ENCODE results near the gene SF3A2.
"Not testable (repeated sequence)": the region's sequence is repeated elsewhere in the genome, so short reads cannot be mapped to it uniquely, and the experiment has no call there.

SF3A2 gene, protein sequence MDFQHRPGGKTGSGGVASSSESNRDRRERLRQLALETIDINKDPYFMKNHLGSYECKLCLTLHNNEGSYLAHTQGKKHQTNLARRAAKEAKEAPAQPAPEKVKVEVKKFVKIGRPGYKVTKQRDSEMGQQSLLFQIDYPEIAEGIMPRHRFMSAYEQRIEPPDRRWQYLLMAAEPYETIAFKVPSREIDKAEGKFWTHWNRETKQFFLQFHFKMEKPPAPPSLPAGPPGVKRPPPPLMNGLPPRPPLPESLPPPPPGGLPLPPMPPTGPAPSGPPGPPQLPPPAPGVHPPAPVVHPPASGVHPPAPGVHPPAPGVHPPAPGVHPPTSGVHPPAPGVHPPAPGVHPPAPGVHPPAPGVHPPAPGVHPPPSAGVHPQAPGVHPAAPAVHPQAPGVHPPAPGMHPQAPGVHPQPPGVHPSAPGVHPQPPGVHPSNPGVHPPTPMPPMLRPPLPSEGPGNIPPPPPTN

GRCh38 chr19:2236314-2237050 is at the start of gene SF3A2, which contains the start of gene PLEKHJ1:
Gene SF3A2, plus strand, starts transcription at chr19:2236824. Its CDS starts 6,595 bp downstream, at chr19:2243419.
Gene PLEKHJ1, minus strand, starts transcription at chr19:2236329. Its CDS starts 81 bp downstream, at chr19:2236248.
- peak; percentile 100 for DNase-seq

GRCh38 chr19:2187159-2187558 is 49.5 kb upstream of the SF3A2 start:
- no peak for DNase-seq

GRCh38 chr19:2188708-2189385 is 47.8 kb upstream of the SF3A2 start:
- DNase-seq: no peak

DNA sequence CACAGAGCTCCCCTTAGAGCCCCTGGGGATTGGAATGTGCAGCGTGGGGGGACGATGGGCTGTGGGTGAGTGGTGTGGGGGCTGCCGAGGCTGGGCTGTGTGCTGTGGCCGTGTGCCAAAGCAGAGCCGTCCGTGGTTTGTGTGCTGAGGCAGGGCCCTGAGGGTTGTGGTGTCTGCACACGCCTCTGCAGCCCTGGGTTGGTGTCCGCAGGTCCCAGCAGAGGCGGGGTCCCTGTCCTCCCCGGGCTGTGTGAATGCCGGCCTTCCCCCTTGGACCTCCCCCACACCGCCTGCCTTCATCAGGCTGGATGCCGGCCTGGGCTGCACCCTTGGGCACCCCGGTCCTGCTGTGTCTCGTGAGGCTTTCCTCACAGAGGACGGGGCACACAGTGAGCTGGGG is 46.7 kb upstream of the SF3A2 start:
- DNase-seq: no peak

DNA sequence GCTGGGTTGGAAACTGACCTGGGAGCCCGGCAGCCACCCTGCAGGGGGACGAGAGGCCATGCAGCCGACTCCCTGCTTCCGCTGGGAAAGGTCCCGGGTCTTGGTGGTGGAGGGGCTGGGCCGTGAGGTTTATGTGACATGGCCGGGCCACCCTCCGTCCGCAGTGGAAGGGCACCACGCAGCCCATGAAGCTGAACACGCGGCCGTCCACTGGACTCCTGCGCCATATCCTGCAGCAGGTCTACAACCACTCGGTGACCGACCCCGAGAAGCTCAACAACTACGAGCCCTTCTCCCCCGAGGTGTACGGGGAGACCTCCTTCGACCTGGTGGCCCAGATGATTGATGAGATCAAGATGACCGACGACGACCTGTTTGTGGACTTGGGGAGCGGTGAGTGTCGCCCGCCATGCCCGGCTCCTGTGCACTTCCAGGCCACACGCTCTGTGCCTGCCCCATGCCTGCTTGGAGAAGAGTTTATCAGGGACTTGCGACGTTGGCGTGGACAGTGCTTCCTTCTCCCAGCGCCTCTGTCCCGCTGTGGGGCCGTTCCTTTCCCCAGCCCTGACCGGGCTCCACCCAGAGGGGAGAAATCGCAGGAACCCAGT is 45.7 kb upstream of the SF3A2 start:
- DNase-seq: no peak

- DNase-seq: no peak
Measured at GRCh38 chr19:2191456-2192310, 44.9 kb upstream of the SF3A2 start.

GRCh38 chr19:2192862-2193261 is 43.8 kb upstream of the SF3A2 start:
- no peak for DNase-seq

DNA sequence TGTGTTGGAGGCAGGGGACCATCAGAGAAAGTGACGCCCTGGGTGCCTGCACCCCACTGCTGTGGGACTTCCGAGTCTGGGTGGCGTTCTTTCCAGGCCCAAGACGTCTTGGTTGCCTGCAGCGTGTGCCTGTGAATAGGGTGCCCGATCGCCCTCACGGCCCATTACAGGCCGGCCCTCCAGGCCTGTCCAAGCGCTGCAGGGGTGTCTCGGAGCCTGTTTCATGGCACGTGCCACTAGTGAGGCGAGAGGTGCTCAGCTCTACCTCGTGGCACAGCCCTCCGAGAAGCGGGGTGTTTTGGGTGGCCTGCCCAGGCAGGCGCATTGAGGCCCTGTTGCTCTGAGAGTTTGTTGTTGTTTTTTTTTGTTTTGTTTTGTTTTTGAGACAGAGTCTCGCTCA is 42.8 kb upstream of the SF3A2 start:
- no peak for DNase-seq

DNA sequence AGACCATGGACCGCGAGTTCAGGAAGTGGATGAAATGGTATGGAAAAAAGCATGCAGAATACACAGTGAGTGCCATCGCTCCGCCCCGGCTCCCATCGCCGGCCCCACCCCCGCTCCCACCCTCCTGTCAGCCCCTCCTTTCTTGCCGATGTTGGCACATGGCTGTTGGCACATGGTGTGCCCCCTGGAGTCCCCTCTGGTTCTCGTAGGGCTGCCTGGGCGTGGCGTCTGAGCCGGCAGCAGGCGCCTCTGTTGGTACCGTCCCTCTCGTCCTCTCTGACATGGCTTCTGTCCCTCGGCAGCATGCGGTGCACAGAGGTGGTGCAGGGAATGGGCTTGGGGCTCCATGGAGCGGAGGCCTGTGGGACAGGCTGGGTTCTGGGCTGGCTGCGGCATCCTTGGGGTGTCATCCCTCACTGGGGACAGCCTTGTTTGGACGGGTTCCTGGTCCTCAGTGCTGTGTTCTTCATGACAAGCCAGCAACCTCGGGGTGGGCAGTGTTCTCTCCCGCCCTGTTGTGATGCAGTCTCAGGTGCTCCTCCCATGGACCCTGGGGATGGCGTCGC is 42.0 kb upstream of the SF3A2 start:
- DNase-seq: no peak

- DNase-seq: no peak
Measured at GRCh38 chr19:2195361-2195760, 41.3 kb upstream of the SF3A2 start.

DNA sequence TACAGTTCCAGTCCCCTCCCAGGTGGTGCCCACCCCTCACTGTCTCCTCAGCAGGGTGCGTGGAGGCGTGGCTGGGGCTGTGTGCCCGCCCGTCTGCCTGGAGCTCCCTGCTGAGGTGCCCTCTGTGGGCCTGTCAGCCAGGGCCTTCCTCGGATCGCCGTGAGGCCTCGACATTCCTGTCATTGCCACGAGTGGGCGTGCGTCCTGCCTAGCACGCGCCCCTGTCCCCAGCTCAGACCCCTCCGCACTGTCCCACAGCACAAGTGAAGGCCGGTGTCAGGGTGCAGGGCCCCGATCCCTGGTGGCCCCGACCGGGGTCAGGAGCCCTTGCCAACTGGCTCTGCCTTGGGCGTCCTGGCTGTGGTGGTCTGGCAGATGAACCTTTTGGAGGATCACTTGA is 40.7 kb upstream of the SF3A2 start:
- no peak for DNase-seq

GRCh38 chr19:2197270-2197669 is 39.4 kb upstream of the SF3A2 start:
- DNase-seq: no peak

DNA sequence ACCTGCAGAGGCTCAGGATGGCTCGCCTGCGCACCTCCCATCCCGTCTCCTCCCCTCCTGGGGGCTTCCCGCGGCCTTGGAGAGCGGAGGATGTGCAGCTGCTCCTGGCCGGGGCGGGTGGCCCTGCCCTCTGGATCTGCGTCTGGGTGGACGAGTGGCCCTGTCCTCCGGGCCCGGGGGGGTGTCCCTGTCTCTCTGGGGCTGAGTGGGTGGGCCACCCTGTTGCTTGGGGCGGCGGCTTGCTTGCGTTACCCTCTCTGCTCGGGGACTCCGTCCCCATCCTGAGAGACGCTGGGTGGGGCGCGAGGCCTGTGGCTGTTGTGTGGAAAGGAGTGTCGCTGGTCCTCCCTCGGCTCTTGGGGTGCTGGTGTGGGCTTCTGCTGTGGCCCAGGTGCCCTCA is 38.3 kb upstream of the SF3A2 start:
- no peak for DNase-seq

- peak; percentile 75 for DNase-seq
Measured at GRCh38 chr19:2199215-2199614, 37.4 kb upstream of the SF3A2 start.

DNA sequence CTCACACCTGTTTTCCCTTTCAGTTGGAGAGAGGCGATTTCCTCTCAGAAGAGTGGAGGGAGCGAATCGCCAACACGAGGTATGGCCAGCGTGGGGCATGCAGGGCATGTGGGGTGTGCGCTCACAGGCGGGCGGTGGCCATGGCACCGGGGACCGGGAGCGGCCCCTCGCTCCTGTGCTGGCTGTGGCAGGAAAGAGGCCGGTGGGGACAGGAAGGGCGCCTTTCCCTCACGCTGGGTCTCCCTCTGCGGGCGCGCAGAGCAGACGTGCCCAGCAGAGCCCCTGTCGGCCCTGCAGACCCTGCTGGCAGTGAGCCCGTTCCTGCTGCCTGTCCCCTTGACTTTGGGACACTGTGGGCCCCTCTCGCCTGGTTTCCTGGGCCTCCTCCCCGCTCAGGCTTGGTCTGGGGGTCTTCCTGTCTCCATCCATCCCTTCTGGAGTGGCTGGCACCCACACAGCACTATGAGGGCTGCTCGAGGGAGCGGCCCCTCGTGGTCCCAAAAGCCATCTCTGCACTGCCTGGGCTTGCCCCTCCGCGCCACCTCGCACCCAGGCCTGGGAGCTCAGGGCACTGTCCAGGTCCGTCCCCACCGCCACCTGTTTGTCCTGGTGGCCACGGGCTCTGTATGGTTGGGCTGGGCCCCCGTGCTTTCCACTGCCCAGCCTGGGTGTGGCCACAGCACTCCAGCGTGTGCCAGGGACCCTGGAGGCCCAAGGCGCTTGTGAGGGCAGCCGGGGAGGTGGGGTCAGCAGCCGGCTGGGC is 36.6 kb upstream of the SF3A2 start:
- DNase-seq: no peak

- DNase-seq: not testable (repeated sequence)
Measured at GRCh38 chr19:2200624-2201294, 35.9 kb upstream of the SF3A2 start.

- no peak for DNase-seq
Measured at GRCh38 chr19:2201473-2202148, 35.0 kb upstream of the SF3A2 start.

GRCh38 chr19:2202366-2202765 is 34.3 kb upstream of the SF3A2 start:
- DNase-seq: no peak

- DNase-seq: no peak
Measured at GRCh38 chr19:2207008-2207407, 29.6 kb upstream of the SF3A2 start.

Measured in retina (tissue), 1 donor.